SK-N-SH treated with all-trans-retinoic acid at 6 μM for 48 hours (cell line): Measurements from ENCODE around the gene FIGN.

ENCODE experiments used
- POU6F1 ChIP-seq: fragments of 250-450 bp; sonication (Bioruptor Pico); IDR thresholded peaks from 2 replicates; pipeline ENCODE4 v1.8.0; 2021; ENCODE audit warnings: low read depth, mild to moderate bottlenecking, moderate library complexity, borderline replicate concordance
- TOX ChIP-seq: fragments of 250-450 bp; sonication (Bioruptor Pico); IDR thresholded peaks from 2 replicates; pipeline ENCODE4 v1.8.0; 2021; ENCODE audit warnings: mild to moderate bottlenecking, moderate library complexity, borderline replicate concordance

GRCh38 chr2:163612332-163612731 lies 123.5 kb downstream of the FIGN start:
- TF ChIP-seq TOX = no peak
- TF ChIP-seq POU6F1 = no peak
